SJSA1 (cell line): ENCODE data around the gene OAS1. TPM values are rescaled to one million over a fixed set of nuclear protein-coding genes. Genes with fewer than 3 reads are reported as not detected.

Experiments used
- total RNA-seq: library from RNA; depleted of rRNA; stranded (reverse); fragments of >200 nt; shearing (Covaris generic); gene quantifications from 2 replicates; pipeline ENCODE4 v1.2.3, GENCODE V29; 2014; rRNA removed

The OAS1 gene
- total RNA-seq, 1 experiment from 2014 or later = not detected

Other genes with a start within 250 kb of the OAS1 start
- 0.79 TPM in 1 of 2 replicates, not detected in the other for gene RPH3A, start 115.2 kb upstream of the OAS1 start, total RNA-seq
- 13.0 and 18.5 TPM in 2 replicates for gene OAS3, start 31.5 kb downstream of the OAS1 start, total RNA-seq
- 0.26 and 0.85 TPM in 2 replicates for gene OAS2, start 71.6 kb downstream of the OAS1 start, total RNA-seq
- not detected in 2 replicates for gene DTX1, start 149.8 kb downstream of the OAS1 start, total RNA-seq
- gene RASAL1, start 228.8 kb downstream of the OAS1 start, total RNA-seq = not detected in 2 replicates
- gene CFAP73, start 242.8 kb downstream of the OAS1 start, total RNA-seq = not detected in 2 replicates